Brain microvascular endothelial cell (primary cell): ENCODE measurements around the gene MYH9.

ENCODE experiments used
- DNase-seq: peaks from one replicate; pipeline ENCODE4 v3.0.0-alpha.2; 2020
- H3K27ac ChIP-seq: fragments of 250-450 bp; sonication (Bioruptor Pico); 2 replicates; pipeline ENCODE4 v1.5.1; 2020; ENCODE audit warnings: mild to moderate bottlenecking, moderate library complexity
- H3K27me3 ChIP-seq: fragments of 250-450 bp; sonication (Bioruptor Pico); replicated peaks from 2 replicates; pipeline ENCODE4 v1.5.1; 2020; ENCODE audit warnings: mild to moderate bottlenecking
- H3K36me3 ChIP-seq: fragments of 250-450 bp; sonication (Bioruptor Pico); replicated peaks from 2 replicates; pipeline ENCODE4 v1.5.1; 2020; ENCODE audit warnings: mild to moderate bottlenecking
- H3K4me3 ChIP-seq: 2 replicates; pipeline ENCODE4 v1.5.1; 2011; ENCODE audit warnings: low read depth, mild to moderate bottlenecking, control low read depth, low read length, moderate library complexity
- in situ Hi-C: cut with HindIII; loops from 2 replicates; pipeline ENCODE4 v1.10.0; 2017; ENCODE audit warnings: low sequenced_read_pairs, low pct_ligation_motif_present
- TF ChIP-seq, protein P1 (sequence below): IDR thresholded peaks from 2 replicates; pipeline ENCODE4 v1.5.1; 2011; ENCODE audit warnings: low read depth, mild to moderate bottlenecking, moderate library complexity, low read length, control low read depth, inconsistent platforms; ENCODE audit errors: missing control alignments

The MYH9 gene

DNA sequence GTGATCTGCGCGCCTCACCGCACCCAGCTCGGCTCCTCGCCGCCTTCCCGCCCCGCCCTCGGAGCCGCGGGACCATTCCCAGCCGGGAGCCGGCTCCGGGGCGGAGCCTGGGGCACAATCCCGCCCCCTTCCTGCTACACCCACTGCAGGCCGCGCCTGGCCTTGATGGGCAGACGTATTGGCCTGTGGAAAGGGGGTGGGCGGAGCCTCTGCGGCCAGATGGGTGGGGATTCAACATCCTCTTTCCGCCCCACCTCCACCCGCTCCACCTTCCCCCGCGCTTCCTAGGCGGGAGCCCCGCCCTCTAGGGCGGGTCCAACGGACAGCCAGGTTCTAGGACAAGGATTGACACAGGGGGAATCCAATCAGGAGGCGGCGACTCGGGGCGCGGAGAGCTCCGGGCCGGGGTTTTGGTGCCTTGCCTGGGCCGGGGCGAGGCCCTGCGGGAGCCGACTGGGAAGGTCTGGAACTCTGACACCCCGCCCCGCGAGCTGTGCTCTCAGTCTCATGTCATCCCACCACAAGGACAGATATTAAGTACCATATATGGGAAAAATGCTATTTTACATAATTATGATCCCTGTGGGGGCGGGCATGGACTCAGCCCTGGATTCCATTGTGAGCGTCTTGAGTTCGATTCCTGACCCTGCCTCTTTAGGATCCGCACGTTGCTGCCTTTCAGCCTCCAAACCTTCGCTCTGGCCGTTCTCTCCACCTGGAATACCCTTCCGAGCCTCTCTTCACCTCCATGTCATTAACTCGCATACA is at the start of gene MYH9:
TSS of gene MYH9 (minus strand) at position 9 of the 768 bp plus-strand sequence. CDS start 38,731 bp downstream, outside the sequence.
- Histone ChIP-seq H3K4me3 (peak within 1 kb of the TSS; percentile 95), H3K36me3 (peaks cover 41% of the 10 kb centered on the region), H3K27ac (peak within 1 kb of the TSS; percentile 75), H3K27me3 (no peaks in the 10 kb centered on the region)
- in situ Hi-C loops = no loop called here
- TF ChIP-seq, protein P1, sequence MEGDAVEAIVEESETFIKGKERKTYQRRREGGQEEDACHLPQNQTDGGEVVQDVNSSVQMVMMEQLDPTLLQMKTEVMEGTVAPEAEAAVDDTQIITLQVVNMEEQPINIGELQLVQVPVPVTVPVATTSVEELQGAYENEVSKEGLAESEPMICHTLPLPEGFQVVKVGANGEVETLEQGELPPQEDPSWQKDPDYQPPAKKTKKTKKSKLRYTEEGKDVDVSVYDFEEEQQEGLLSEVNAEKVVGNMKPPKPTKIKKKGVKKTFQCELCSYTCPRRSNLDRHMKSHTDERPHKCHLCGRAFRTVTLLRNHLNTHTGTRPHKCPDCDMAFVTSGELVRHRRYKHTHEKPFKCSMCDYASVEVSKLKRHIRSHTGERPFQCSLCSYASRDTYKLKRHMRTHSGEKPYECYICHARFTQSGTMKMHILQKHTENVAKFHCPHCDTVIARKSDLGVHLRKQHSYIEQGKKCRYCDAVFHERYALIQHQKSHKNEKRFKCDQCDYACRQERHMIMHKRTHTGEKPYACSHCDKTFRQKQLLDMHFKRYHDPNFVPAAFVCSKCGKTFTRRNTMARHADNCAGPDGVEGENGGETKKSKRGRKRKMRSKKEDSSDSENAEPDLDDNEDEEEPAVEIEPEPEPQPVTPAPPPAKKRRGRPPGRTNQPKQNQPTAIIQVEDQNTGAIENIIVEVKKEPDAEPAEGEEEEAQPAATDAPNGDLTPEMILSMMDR = no peak
- DNase-seq = peak; percentile 100

DNA sequence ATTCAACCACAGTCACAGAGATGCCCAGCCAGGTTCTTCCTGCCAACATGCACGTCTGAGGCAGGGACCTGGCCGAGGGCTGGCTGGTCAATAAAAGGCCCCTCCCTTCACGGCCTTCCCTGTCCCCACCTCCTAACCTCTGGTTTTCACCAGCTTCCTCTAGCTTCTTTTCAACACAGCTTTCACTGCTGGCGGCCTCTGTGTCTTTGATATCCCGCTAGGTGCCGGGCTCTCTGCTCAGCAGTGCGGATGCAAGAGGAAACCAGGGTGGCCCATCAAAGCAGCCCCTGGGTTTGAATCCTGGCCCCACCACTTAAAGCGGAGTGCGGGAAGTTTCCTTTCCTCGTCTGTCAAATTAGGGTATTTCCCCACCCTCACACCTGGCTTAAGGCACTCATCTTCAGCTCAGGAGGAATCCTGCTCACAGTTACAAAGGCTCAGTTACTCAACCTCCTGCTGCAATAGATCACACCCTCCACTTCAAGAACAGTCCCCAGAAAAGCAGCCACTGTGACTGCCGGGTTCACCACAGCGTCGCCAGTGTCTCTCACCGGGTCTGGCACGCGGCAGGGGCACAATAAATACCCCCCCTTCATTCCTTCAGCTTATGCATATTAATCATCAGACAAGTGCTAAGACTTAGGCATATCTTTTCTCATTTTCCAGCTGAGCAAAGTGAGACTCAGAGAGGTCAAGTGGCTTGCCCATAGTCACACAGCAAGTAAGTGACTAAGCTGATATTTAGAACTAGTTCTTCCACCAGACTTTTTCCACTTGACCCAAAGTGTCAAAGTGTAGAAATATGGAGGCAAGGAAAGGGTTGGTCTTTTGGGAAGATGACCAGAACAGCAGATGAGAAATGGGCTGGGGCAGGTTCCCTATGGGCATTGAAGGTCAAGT is 48.0 kb upstream of the MYH9 start:
- H3K27ac ChIP-seq = no peak overlapping the region
- H3K27me3 ChIP-seq = no peaks in the 10 kb centered on the region
- no peaks in the 10 kb centered on the region for H3K36me3 ChIP-seq
- H3K4me3 ChIP-seq = no peak overlapping the region
- no peak for DNase-seq
- TF ChIP-seq, protein P1 = no peak
- in situ Hi-C loops = no loop called here

DNA sequence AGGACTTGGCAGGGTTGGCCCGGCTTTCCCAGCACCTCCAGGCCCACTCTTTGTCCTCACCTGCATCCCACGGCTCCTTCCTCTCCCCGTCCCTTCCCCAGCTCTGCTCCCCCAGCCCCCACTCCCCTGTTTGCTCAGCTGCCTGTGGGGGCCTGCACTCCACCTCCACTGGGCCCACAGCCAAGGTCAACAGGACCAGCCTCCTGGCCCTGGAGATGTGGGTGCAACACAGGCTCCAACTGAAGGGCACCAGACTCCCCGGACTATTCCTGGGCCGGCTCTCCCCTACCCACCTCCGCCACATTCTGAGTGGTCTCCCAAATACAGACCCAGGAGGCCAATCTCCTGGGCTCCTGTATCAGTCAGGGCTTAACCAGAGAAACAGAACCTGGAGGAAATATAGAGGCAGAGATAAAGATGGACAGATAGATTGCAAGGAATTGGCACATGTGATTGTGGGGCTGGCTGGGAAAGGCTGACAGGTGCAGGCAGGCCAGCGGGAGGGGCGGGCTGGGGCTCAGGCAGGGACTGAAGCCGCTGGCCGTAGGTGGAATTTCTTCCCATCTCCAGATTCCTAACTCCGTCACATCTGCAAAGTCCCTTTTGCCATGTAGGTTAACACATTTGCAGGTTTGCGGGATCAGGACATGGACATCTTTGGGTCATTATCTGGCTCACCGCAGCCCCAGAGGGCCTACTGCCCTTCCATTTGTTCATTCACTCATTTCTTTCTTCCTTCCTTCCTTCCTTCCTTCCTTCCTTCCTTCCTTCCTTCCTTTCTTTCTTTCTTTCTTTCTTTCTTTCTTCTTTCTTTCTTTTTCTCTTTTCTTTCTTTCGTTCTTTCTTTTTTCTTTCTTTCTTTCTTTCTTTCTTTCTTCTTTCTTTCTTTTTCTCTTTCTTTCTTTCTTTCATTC is 45.8 kb upstream of the MYH9 start:
- no peak overlapping the region for H3K4me3 ChIP-seq
- no peak for DNase-seq
- peak overlapping the region; percentile 62 for H3K27ac ChIP-seq
- in situ Hi-C loops = no loop called here
- TF ChIP-seq, protein P1 = no peak
- no peaks in the 10 kb centered on the region for H3K36me3 ChIP-seq
- no peaks in the 10 kb centered on the region for H3K27me3 ChIP-seq

DNA sequence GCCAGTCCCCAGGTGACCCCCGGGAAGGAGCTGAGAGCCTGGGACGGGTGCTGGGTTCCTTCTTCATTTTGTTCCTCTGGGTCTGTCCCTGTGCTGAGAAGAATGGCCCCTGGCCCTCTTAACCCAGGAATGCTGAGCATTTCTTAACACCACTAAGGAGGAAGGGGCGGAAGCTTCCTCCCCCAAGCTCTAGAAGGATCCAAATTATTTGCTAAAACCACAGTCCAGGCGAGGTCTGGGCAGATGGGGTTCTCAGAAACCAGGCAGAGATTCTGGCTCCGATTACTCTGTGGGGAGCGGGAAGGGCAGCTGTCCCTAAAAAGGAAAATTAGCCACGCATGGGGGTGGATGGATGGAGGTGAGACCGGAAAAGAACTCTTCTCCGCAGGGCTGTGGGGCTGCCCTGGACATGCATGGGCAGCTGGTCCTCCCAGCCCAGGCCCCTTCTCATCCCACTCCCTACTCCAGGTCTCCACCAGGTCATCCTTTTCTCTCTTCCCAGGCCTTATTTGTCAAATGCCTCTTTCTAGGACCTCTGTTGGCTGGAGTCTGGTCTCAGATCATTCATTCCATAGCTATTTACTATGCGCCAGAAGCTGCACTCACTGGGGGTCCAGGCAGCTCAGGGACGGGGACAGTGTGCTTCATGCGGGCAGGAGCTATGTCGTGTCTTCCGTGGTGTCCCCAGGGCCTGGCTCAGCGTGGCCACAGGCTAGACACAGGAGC is 45.0 kb upstream of the MYH9 start:
- no peaks in the 10 kb centered on the region for H3K27me3 ChIP-seq
- H3K4me3 ChIP-seq = no peak overlapping the region
- peak; percentile 35 for DNase-seq
- TF ChIP-seq, protein P1 = no peak
- in situ Hi-C loops = no loop called here
- H3K27ac ChIP-seq = peak overlapping the region; percentile 62
- no peaks in the 10 kb centered on the region for H3K36me3 ChIP-seq

DNA sequence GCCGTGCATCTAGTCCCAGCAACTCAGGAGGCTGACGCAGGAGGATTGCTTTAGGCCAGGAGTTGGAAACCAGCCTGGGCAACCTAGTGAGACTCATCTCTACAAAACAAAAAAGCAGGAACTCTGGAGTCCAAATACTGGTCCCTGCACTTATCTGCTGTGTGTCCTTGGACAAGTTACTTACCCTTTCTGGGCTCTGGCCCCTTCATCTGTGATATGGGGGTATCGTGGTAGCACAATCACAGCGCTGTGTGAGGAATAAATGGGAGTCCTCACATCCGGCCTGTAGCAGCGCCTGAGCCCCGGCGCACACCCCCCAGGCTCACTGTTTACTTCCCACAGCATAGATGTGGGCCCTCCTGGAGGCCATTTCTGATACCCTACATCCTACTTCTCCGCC is 44.2 kb upstream of the MYH9 start:
- TF ChIP-seq, protein P1 = no peak
- Histone ChIP-seq H3K27ac (peak overlapping the region; percentile 62), H3K4me3 (no peak overlapping the region), H3K36me3 (no peaks in the 10 kb centered on the region), H3K27me3 (no peaks in the 10 kb centered on the region)
- no peak for DNase-seq
- in situ Hi-C loops = no loop called here
